Fibroblast of mammary gland (primary cell): ENCODE data around the gene RYR2.

Experiments
- DNase-seq: peaks from one replicate; pipeline ENCODE4 v3.0.0-alpha.2; 2010; ENCODE audit warnings: low read depth
- H3K4me3 ChIP-seq: 2 replicates; pipeline ENCODE4 v1.5.1; 2011; ENCODE audit warnings: low read depth, mild to moderate bottlenecking, low read length, moderate library complexity; ENCODE audit not compliant: control insufficient read depth
- TF ChIP-seq, protein P1 (sequence below): conservative IDR thresholded peaks from 2 replicates; pipeline ENCODE4 v1.5.1; 2011; ENCODE audit warnings: low read depth, low read length, inconsistent platforms; ENCODE audit not compliant: control insufficient read depth, insufficient read depth

Gene RYR2

DNA sequence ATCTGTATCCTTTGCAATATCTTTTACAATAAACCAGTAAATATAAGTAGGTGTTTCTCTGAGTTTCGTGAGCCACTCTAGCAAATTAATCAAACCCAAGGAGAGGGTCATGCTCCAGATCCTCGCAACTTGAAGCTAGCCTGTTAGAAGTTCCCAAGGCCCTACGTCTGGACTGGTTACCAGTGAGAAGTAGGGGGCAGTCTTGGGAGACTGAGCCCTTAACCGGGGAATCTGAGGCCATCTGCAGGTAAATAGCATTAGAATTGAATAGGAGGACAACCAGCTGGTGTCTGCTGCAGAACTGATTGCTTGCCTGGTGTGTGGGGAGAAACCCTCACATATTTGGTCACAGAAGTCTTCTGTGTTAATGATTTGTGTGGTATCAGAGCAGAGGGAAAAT, 190.5 kb downstream of the RYR2 start:
- DNase-seq: no peak
- TF ChIP-seq, protein P1, sequence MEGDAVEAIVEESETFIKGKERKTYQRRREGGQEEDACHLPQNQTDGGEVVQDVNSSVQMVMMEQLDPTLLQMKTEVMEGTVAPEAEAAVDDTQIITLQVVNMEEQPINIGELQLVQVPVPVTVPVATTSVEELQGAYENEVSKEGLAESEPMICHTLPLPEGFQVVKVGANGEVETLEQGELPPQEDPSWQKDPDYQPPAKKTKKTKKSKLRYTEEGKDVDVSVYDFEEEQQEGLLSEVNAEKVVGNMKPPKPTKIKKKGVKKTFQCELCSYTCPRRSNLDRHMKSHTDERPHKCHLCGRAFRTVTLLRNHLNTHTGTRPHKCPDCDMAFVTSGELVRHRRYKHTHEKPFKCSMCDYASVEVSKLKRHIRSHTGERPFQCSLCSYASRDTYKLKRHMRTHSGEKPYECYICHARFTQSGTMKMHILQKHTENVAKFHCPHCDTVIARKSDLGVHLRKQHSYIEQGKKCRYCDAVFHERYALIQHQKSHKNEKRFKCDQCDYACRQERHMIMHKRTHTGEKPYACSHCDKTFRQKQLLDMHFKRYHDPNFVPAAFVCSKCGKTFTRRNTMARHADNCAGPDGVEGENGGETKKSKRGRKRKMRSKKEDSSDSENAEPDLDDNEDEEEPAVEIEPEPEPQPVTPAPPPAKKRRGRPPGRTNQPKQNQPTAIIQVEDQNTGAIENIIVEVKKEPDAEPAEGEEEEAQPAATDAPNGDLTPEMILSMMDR: no peak
- H3K4me3 ChIP-seq: no peak overlapping the region

DNA sequence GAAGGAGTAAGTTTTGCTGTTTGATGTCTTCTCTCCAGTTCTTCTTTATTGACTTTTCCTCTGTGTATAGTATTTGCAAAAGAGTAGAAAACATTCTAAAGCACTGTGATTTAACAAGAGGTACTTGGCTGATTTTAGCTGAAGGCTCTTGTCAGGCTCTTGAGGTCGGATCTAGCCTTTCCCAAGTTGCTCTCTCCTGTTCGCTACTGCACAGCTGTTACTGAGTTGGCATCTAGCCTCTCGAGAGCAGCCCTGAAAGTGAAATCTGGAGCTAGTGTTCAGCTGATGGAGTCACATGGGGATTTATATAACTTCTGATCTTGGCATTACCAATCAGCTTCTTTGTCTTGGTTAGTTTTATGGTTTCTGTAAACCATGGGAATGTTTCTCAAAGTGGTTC, 193.1 kb downstream of the RYR2 start:
- TF ChIP-seq, protein P1: no peak
- H3K4me3 ChIP-seq: no peak overlapping the region
- no peak for DNase-seq

DNA sequence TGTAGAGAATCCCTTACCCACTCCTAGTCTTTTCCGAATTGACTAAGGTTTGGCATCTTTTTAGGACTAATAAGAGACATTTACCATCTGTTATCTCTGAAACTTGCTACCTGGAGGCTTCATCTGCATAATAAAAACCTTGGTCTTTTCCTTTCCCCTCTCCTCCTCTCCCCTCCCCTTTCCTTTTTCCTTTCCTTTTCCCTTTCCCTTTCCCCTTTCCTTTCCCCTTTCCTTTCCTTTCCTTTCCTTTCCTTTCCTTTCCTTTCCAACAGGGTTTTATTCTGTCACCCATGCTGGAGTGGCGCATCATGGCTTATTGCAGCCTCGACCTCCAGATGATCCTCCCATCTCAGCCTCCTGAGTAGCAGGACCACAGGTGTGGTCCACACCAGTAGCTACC, 195.7 kb downstream of the RYR2 start:
- no peak overlapping the region for H3K4me3 ChIP-seq
- no peak for DNase-seq
- TF ChIP-seq, protein P1: no peak

DNA sequence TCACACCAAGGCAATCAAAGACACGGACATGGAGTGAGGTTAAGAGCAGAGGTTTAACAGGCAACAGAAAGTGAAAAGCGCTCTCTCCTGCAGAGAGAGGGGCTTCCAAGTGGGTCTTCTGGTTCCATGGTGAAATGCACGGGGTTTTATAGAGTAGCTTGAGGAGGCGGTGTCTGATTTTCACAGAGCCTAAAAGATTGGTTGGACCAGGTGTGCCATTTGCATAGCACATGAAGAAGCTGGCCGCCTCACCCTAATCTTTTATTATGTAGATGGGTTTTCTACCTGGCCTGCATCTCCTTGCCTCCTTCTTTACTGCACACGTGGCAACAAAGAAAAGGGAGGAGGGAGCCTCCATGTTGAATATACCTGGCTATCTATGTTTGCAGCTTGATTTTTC, 197.3 kb downstream of the RYR2 start:
- H3K4me3 ChIP-seq: no peak overlapping the region
- TF ChIP-seq, protein P1: no peak

DNA sequence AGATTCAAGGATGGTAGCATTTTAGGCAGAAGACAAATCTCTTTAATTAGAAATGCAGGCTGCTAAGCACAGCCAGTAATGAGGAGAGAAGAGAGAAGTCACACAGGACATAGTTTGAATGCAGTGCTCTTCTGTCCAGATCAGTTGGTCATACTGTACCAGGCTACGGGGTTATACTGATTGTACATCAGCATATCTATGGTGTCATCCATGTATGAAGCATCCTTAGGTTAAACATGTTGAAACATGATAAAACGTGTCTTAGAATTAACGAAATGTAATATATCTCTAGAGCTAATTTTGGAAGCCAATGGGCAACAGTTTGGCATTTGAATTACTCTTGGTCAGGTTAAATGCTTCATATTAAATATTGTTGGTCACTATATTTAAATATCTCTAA, 199.1 kb downstream of the RYR2 start:
- no peak for DNase-seq
- TF ChIP-seq, protein P1: no peak
- no peak overlapping the region for H3K4me3 ChIP-seq

More for the DNA sequence above, 197.3 kb downstream of the RYR2 start:
- DNase-seq: no peak

DNA sequence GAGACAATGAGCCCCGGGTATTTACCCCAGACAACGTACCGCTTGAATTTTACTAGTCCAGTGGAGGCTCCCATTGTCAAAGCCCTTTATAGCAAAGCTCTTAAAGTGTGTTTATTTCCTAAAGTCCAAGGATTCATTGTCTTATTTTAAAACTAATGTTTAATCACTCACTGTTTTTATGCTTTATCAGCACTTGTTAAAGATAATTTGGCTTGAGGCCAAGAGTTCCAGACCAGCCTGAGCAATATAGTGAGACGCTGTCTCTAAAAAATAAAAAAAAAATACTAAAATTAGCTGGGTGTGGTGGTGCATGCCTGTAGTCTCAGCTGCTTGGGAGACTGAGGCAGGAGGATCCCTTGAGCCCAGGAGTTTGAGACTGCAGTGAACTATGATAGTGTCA, 202.8 kb downstream of the RYR2 start:
- TF ChIP-seq, protein P1: no peak
- no peak for DNase-seq

DNA sequence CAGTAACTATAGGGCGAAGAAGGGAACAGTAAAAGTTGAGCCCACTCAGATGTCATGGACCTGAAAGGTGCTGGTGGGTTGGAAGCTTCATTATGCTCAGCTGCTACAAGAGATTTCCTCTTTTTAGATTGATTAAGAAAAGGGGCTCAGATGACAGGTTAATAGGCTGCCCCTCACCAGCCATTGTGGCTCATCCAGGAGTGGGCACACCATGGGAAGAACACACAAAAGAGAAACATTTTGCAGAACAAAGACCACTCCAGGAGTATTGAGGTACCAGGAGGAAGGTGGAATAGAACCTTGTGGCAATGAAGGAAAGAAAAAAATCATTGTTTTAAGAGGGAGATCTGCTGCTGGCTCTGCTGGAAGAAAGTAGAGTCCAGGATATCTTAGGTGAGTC, 205.5 kb downstream of the RYR2 start:
- TF ChIP-seq, protein P1: no peak
- no peak overlapping the region for H3K4me3 ChIP-seq
- DNase-seq: no peak

More for the DNA sequence above, 202.8 kb downstream of the RYR2 start:
- no peak overlapping the region for H3K4me3 ChIP-seq
